Breast epithelium (tissue), 3 donors: Measurements from ENCODE around the gene KCNJ1.

Source experiments
- POLR2AphosphoS5 ChIP-seq, 3 donors: sonication (generic); formaldehyde crosslinking; IDR thresholded peaks; one replicate each; pipeline ENCODE4 v1.6.1; 2017; ENCODE audit warnings: antibody characterized with exemption in 3 of 3
- TF ChIP-seq, protein P1 (sequence below), 3 donors: fragments of 450-650 bp; IDR thresholded peaks; one replicate each; pipeline ENCODE4 v1.5.1; 2016 to 2017; ENCODE audit warnings: antibody characterized with exemption in 3 of 3, mild to moderate bottlenecking in 3 of 3, moderate library complexity in 3 of 3

GRCh38 chr11:128830290-128831173 lies 36.6 kb downstream of the KCNJ1 start:
- TF ChIP-seq, protein P1, sequence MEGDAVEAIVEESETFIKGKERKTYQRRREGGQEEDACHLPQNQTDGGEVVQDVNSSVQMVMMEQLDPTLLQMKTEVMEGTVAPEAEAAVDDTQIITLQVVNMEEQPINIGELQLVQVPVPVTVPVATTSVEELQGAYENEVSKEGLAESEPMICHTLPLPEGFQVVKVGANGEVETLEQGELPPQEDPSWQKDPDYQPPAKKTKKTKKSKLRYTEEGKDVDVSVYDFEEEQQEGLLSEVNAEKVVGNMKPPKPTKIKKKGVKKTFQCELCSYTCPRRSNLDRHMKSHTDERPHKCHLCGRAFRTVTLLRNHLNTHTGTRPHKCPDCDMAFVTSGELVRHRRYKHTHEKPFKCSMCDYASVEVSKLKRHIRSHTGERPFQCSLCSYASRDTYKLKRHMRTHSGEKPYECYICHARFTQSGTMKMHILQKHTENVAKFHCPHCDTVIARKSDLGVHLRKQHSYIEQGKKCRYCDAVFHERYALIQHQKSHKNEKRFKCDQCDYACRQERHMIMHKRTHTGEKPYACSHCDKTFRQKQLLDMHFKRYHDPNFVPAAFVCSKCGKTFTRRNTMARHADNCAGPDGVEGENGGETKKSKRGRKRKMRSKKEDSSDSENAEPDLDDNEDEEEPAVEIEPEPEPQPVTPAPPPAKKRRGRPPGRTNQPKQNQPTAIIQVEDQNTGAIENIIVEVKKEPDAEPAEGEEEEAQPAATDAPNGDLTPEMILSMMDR (IDR thresholded peaks at IDR 0.05), result no peak
- no peak for TF ChIP-seq POLR2AphosphoS5 (IDR thresholded peaks at IDR 0.05)
